Measurements from ENCODE around the gene SLC34A1.
"Not testable (repeated sequence)": the region's sequence is repeated elsewhere in the genome, so short reads cannot be mapped to it uniquely, and the experiment has no call there.

Gene SLC34A1

DNA sequence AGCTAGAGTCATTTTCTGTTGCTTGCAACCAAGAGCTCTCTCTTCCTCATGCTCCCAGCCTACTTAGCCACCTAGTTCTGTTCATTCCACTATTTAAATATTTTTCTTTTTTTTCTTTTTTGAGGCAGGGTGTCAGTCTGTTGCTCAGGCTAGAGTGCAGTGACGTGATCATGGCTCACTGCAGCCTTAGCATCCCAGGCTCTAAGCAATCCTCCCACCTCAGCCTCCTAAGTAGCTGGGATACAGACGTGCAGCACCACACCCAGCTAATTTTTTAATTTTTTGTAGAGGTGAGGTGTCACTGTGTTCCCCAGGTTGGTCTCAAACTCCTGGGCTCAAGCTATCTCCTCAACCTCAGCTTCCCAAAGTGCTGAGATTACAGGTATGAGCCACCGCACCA lies 30.2 kb downstream of the SLC34A1 start:
- no peak for DNase-seq

DNA sequence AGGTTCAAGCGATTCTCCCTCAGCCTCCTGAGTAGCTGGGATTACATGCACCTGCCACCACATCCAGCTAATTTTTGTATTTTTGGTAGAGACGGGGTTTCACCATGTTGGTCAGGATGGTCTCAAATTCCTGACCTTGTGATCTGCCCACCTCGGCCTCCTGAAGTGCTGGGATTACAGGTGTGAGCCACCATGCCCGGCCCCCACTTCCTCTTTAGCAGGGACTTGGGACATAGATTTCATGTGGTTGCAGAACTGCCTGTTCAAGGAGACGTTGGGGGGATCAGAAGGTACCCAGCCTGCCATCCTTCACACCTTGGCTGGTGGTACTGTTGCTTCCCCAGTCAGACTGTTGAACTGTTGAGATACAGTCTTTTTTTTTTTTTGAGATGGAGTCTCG lies 32.8 kb downstream of the SLC34A1 start:
- DNase-seq: not testable (repeated sequence)

DNA sequence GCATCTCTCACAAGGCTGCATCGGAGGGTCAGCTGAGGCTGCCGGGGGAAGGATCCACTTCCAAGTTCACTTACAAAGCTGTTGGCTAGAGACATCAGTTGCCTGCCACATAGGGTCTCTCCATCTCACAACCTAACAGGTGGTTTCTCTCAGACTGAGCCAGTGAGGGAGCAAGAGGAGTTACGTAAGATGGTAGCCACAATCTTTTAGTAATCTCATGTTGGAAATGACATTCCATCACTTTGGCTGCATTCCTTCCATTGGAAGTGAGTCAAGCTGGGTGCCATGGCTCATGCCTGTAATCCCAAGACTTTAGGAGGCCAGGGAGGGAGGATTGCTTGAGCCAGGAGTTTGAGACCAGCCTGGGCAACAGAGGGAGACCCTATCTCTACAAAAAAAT lies 34.8 kb downstream of the SLC34A1 start:
- no peak for DNase-seq

DNA sequence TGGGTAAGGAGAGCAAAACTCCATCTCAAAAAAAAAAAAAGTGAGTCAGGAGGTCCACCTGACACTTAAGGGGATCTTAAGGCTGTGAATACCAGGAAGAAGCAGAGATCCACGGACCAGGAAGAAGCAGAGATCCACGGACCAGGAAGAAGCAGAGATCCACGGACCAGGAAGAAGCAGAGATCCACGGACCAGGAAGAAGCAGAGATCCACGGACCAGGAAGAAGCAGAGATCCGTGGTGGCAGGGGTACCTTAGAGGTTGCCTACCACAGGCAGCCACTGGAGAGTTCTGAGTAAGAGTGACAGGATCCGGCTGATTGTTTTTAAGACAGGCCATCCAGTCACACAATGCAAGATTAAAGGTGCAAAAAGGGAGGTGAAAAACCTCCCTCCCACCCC lies 36.2 kb downstream of the SLC34A1 start:
- DNase-seq: not testable (repeated sequence)

DNA sequence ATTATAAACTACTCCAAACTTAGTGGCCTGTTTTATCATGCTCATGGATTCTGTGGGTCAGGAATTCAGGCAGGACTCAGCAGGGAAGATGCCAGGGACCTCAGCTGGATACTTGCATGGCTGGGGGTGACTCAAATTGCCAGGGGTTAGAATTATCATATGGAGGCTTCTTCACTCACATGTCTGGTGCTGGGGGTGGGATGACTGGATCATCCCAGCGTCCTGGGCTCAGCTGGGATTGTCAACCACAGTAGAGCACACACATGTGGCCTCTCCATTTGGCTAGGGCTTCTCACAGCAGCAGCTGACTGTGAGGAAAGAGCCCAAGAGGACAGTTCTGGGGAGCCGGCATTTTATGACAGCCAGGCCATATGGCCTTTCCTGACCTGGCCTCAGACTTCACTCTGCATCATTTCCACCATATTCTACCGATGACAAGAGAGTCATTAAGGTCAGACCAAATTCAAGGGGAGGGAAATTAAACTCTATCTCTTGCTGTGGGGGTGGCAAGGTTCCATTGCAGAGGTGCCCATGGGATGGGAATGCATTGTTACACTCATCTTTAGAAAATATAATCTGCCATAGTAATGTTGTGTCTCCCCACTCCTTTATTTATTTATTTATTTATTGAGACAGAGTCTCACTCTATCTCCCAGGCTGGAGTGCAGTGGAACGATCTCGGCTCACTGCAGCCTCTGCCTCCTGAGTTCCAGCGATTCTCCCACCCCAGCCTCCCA lies 37.0 kb downstream of the SLC34A1 start:
- no peak for DNase-seq

DNA sequence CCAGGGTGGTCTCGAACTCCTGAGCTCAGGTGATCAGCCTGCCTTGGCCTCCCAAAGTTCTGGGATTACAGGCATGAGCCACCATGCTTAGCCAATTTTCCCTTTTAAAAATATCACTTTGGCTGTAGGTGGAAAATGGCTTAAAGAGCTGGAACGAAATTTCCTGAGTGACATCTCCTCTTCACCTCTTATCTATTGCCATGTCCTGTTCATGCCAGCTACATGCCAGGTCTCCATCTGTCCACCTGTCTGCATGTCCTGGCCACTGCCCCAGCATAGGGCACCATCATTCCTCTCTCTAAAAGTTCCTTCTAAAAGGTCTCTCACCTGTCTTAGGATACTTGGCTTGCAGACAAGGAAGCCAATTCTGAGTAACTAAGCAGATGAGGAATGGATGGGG lies 39.4 kb downstream of the SLC34A1 start:
- no peak for DNase-seq

DNA sequence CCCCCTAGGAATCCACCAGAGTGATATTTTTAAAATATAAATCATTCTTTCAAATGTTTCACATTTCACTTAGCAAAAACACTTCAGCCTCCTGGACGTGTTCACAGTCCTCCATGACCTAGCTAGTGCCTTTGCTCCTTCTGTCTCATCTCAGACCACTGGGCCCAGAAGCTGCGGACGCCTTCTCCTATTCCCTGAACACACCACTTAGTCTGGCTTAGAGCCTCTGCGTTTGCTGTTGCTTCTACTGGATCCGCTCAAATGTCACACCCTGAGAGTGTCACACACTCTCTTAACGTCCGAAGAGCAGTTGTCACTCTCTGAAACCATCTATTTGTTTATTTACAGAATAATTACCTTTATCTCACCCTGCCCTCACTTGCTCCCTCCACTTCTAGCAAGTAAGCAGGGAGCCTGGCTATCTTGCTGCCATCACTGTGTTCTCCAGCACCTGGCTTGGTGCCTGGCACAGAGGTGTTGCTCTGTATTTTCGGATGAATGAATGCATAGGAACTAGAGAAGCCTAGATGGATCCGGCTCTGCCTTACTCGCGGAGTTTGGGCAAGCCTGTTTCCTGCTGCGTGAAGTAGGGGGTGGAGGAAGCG lies 41.1 kb downstream of the SLC34A1 start:
- peak; percentile 84 for DNase-seq

DNA sequence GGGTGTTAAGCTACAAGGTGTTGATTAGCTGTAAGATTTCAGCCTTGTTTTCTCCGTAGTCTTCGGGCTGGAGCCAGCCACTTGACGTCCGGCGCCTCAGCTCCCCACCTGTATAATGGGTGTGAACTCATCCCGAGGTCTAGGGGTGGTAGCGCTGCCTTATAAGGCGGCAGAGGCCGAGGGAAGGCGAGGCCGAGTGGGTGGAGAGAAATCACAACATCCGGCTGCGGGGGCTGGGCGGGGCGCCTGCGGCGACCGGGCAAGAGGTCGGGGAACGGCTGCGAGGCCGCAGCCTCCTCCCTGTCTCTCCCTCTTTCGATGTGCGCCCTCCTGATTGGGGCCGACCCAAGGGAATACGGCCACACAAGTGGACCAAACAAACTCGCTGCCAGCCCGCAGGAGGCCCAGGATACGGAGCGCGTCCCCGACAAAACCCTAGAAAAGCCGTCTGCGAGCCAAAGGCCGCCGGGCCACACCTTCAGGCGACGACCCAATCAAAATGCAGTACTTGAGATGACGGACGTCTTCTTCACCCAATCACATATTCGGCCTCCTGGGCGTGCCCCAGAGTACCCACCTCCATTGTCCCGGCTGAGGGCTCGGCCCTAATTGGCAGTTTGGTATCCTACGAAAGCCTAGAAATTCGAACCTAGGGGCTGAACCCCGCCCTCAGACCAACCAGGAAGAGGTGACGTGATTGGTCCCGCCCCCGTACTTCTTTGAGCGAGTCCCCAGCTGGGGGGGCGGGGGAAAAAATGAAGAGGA lies 41.7 kb downstream of the SLC34A1 start:
- peak; percentile 100 for DNase-seq

DNA sequence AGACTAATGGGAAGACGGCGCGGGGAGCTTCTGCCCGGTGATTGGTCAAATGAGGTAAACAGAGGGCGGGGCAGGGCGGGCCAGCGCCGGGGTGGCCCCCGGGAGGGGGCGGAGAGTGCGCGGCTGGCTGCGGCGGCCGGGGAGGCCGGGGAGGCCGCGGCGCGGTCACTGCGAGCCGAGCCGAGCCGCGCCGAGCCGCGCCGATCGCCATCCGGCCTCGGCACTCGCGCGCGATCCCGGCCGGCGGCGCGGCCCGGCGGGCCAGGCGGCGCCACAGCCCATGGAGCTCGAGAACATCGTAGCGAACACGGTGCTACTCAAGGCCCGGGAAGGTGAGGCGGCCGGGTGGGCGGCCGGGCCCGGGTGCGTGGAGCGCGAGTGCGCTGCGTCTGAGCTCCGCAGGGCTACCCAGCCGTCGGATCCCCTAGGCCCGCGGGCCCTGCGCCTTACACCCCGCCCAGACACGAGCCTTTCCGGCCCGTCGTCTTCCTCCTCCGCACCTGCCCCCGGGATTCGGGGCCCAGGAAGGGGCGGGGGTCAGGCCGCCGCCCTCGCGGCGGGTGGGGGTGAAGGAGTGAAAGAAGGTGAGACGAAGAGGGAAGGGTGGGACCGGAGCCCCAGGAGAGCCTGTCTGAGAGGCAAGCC lies 42.5 kb downstream of the SLC34A1 start, which contains the start of gene GRK6:
TSS of gene GRK6 (plus strand) at position 111 of the 645 bp plus-strand sequence. CDS start at position 281, 170 bp downstream.
- DNase-seq: no peak

DNA sequence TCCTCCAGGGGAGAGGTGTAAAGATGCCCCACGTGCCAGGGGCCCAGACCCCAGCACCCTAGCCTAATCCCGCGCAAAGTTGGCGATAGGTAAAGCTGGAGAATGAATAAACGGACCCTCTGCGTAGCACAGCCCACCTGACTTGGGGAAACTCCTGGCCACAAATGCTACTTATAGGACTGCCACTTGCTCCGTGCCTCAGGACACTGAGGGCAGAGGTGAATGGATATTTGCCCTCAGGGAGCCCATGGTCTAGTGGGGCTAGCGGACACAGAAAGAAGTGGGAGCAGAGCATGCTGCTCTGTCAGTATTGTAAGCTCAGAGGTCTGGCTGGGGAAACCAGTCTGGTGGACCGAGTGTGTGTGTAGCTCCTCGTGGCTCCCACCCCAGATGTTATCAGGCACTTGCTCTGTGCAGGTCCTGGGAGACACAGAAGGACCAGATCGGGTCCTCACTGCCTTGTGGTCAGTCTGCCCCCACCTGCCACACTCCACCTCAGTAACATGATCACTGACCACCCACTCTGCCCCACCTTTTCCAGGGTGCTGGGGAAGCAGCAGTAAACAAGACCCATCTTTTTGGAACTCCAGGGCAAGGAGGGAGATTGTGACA lies 43.1 kb downstream of the SLC34A1 start:
- DNase-seq: no peak

DNA sequence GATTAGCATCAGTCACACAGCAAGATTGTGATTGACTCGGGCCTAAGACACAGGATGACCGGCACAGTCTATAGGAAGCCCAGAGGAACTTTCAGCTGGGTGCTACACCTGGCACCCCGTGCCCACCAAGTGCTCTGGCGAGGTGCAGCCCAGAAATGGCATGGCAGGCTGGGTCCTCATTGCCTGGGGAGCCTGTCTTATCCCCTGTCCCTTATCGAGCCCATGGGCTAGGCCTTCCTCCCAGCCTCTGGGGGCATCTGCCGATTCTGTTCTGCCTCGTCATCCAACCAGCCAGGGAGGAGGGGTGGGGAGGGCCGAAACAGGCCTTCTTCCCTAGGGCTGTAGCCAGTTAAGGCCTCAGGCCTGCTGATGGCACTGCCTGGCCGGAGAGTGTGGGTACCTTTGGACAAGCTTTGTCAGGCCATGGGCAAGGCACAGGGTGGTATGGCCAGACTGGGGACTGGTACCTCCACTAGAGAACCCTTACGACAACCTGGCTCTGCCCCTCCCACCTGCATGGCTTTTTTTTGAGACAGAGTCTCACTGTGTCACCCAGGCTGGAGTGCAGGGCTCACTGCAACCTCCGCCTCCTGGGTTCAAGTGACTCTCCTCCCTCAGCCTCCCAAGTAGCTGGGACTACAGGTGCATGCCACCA lies 43.8 kb downstream of the SLC34A1 start:
- no peak for DNase-seq

DNA sequence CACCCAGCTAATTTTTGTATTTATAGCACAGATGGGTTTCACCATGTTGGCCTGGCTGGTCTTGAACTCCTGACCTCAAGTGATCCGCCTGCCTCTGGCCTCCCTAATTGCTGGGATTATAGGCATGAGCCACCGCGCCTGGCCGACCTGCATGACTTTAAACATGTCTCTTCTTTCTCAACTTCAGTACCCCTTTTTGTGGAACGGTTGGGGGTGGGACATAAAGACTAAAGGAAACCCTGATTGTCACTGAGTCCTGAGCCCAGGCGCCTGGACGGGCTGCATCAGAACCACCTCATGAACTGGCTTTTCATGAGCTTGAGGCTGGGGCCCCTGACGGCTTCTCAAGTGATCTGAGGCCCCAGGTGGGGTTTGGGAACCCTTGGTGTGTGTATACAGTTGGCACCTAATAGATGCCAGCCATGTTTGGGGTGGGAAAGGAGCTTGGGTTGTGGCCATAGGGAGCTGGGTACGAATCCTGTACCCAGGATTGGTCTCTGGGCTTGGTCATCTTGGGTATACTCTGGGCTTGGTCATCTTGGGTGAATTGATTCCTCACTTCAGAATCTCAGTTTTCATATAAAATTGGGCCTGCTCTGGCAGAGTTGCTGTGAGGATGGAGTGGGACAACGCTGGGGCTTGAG lies 44.5 kb downstream of the SLC34A1 start:
- DNase-seq: no peak

DNA sequence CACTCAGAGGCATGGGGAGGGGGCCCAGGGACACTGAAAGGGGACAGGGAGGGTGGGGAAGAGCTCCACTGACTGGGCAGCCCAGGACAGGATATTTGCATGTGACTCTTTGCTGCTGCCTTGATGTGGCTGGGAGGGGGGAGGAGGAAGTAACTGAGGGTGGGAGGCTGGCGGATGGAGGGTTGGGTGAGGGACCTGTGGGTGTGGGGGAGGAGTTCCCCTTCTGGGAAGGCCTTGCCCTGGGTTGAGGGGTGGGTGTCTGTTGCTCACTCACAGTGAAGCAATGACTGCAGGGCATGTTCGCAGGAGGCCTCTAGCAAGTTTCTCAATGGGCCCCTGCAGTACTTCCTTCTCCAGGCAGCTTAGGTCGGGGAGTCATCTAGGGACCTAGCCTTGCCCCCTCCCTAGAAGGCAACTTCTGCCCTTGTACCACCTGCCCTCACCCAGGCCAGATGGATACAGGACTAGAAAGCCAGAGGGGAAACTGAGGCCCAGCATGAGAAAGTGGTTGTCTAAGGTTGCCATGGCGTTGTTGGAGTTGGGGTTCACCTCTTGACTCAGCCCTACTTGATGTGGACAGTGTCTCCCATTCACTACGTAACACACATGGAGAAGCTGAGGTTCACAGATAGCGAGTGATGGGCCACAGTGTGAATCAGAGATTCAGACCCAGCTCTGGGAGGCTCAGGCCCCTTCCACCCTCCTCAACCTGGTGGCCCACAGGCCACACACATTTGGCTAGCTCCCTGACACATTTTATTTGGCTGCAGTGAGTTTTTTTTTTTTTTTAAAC lies 45.2 kb downstream of the SLC34A1 start:
- no peak for DNase-seq

DNA sequence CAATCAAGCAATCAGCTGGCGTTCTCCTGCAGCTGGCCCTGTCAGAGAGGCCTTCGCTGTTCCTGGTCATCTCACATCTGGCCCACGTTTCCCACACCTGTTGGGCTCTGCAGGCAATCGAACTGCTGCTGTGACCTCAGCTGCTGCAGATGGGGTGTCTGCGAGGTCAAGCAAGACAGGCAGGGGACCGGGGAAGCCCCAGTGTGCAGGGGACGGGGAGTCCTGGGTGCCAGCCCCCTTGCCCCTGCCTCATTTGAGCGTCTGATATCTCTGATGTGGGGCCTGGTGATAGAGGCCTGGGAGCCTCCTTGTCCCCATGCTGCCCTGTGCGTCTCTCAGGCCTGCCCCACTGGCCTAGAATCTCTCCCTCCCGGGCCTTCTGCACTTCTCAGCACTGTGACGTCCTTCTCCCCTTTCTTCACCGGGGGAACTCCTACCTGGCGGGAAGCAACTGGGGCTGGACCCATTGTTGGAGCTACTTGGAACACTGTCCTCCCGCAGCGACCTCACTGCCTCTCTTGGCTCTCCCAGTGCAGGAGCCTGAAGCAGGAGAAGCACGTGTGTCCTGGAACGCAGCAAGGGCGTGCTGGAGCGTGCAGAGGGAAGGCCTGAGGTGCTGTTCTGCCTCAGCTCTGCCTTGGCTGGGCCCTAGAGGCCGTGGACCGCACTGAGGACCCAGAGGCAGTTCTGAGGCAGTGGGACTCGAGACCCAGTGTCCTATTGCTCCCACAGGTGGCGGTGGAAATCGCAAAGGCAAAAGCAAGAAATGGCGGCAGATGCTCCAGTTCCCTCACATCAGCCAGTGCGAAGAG lies 46.1 kb downstream of the SLC34A1 start:
- no peak for DNase-seq

DNA sequence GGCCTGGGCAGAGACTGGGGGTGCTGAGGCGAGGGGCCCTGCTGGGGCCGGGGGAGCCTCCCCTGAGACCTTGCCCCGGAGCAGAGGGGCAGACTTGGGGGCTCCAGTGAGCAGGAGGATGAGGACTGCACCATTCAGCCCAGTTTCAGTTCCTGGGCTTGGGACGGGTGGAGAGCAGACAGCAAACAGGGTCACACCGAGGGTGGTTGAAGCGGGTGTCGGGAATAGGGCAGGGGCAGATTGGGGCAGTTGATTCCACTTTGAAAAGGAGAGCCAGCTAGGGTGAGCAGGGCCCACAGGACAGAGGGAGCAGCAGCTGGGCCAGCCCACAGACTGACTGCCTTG lies 46.7 kb downstream of the SLC34A1 start:
- no peak for DNase-seq

DNA sequence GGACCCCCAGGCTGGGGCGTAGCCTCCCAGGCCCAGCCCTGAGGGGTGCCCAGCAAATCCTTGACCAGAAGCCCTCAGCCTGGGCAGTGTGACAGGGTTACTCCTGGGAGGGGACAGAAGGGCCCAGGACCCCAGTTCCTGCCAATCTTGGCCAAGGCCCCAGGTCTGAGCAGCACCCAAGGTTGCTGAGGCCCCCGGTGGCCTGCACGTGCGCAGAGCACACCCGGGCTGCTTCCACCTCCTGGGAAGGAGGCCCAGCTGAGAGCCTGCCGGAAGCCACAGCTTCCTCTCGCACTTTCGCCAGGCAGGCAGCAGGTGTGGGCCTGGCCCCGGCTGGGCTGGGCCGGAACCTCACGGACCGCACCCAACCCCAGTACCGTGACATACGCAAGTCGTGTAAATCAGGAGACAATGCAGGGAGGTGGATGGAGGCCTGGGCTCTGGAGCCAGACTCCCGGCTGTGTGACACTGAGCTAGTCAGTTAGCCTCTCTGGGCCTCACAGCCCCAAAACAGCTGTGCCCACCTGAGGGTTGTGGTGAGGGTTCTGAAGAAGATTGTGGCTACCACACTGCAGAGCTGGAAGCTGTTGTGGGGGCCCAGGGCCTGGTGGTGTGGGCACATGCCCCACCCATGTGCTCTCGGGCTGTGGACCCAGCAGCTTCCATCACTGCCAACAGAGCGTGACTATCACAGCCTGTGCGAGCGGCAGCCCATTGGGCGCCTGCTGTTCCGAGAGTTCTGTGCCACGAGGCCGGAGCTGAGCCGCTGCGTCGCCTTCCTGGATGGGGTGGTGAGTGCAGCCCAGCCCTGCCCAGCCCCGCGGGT lies 47.3 kb downstream of the SLC34A1 start:
- no peak for DNase-seq

DNA sequence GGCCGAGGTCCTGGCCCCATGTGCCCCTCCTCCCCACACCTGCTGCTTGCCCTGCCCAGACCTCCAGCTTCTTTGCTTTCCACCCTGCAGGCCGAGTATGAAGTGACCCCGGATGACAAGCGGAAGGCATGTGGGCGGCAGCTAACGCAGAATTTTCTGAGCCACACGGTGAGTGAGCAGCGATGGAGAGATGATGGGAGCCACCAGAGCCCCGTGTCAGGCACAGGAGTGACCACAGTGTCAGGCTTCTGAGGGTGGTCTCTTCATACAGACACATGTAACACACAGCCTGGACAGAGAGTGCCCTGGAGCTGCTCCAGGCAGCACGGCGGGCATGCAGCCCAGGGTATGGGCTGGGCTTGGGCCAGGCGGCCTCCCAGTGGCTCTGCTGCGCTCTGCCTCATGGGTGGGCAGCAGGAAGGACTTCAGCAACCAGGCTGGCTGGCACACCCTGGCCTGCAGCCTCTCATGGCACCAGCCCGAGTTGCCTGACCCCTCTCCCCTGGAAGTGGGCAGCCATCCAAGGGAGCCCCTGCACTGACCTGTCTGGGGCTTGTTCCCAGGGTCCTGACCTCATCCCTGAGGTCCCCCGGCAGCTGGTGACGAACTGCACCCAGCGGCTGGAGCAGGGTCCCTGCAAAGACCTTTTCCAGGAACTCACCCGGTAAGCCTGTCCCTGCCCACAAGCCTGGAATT lies 48.1 kb downstream of the SLC34A1 start:
- no peak for DNase-seq

DNA sequence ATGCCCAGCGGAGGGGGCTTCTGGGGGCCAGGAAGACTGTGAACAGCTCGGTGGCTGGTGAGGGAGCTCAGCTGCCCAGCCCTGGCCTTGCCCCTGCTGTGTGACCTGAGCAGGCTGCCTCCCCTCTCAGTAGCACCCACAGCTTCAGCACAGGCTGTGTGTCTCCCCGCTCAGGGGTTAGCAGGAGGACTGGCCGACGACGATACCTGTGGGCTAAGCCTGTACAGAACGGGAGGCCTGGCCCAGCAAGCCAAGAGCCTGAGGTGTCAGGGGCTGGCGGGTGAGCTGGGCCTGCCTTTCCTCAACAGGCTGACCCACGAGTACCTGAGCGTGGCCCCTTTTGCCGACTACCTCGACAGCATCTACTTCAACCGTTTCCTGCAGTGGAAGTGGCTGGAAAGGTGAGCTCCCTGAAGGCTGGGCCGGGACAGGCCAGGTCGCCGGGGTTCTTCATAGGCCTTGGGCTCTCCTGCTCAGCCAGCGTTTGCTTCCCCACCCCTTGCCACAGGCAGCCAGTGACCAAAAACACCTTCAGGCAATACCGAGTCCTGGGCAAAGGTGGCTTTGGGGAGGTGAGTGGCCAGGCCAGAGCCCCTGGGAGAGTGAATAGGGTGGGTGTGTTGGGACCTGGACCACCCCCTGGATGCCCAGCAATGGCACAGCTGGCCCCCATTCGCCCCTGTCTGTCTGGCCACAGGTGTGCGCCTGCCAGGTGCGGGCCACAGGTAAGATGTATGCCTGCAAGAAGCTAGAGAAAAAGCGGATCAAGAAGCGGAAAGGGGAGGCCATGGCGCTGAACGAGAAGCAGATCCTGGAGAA lies 48.8 kb downstream of the SLC34A1 start:
- DNase-seq: no peak
